ENCODE data around the gene S100A14.

The S100A14 gene

GRCh38 chr1:153616144-153616916 lies at the start of gene S100A14:
TSS of gene S100A14 (minus strand) at chr1:153616325. CDS start at chr1:153615858, 467 bp downstream.
- H3K9me3 ChIP-seq (replicated peaks; ENCODE audit: insufficient read depth, low read length) = no peaks in the 10 kb centered on the region
- H3K9me2 ChIP-seq (replicated peaks; ENCODE audit: insufficient read depth, low read length) = no peaks in the 10 kb centered on the region
- H3K27ac ChIP-seq (ENCODE audit: low read length) = no peak within 1 kb of the TSS
- H3K27me3 ChIP-seq (replicated peaks; ENCODE audit: insufficient read depth, low read length) = no peaks in the 10 kb centered on the region
- no peak within 1 kb of the TSS for H3K4me3 ChIP-seq (ENCODE audit: low read length)
- TF ChIP-seq EZH2 (optimal IDR thresholded peaks at IDR 0.05; ENCODE audit: low read depth, low read length) = no peak
- no peak for TF ChIP-seq CTCF (IDR thresholded peaks at IDR 0.05; ENCODE audit: low read length)
- no peak for TF ChIP-seq EZH2phosphoT487 (IDR thresholded peaks at IDR 0.05; ENCODE audit: low read length)
- no peaks in the 10 kb centered on the region for H3F3A ChIP-seq (ENCODE audit: insufficient read depth, low read length)
- peak within 1 kb of the TSS; percentile 31 for H2AFZ ChIP-seq (ENCODE audit: low read length)
- no peak within 1 kb of the TSS for H3K4me2 ChIP-seq (ENCODE audit: low read depth, low read length)
- H3K79me2 ChIP-seq (ENCODE audit: low read length) = no peaks in the 10 kb centered on the region
- H3K9ac ChIP-seq (ENCODE audit: low read length) = no peak within 1 kb of the TSS
- DNase-seq = no peak
- no peaks in the 10 kb centered on the region for H4K20me1 ChIP-seq (ENCODE audit: insufficient read depth, low read length)
- H3K4me1 ChIP-seq (ENCODE audit: low read length) = no peaks in the 10 kb centered on the region; the same call in 1 of the 2 replicates
- H3K36me3 ChIP-seq (replicated peaks; ENCODE audit: insufficient read depth, low read length) = no peaks in the 10 kb centered on the region

DNA sequence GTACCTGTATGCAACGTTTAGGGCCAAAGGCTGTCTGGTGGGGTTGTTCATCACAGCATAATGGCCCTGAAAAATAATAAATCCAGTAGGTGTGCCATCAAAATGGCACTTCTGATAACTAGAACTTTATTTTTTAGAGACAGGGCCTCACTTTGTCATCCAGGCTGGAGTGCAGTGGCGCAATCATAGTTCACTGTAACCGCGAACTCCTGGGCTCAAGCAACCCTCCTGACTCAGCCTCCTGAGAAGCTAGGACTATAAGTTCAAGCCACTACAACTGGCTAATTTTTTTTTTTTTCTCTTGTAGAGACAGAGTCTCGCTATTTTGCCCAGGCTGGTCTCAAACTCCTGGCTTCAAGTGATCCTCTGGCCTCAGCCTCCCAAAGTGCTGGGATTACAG lies 47.1 kb upstream of the S100A14 start:
- H3K9ac ChIP-seq (ENCODE audit: low read length) = no peak overlapping the region
- H3K9me3 ChIP-seq (replicated peaks; ENCODE audit: insufficient read depth, low read length) = no peaks in the 10 kb centered on the region
- H3K4me2 ChIP-seq (ENCODE audit: low read depth, low read length) = no peak overlapping the region
- H3K79me2 ChIP-seq (ENCODE audit: low read length) = peaks cover 44% of the 10 kb centered on the region
- no peak for DNase-seq
- H4K20me1 ChIP-seq (ENCODE audit: insufficient read depth, low read length) = no peaks in the 10 kb centered on the region
- H3K4me3 ChIP-seq (ENCODE audit: low read length) = no peak overlapping the region
- peaks cover 42% of the 10 kb centered on the region for H3F3A ChIP-seq (ENCODE audit: insufficient read depth, low read length)
- H3K27me3 ChIP-seq (replicated peaks; ENCODE audit: insufficient read depth, low read length) = no peaks in the 10 kb centered on the region
- H3K27ac ChIP-seq (ENCODE audit: low read length) = no peak overlapping the region
- TF ChIP-seq EZH2phosphoT487 (IDR thresholded peaks at IDR 0.05; ENCODE audit: low read length) (no peak), EZH2 (optimal IDR thresholded peaks at IDR 0.05; ENCODE audit: low read depth, low read length) (no peak), CTCF (IDR thresholded peaks at IDR 0.05; ENCODE audit: low read length) (no peak)
- no peak overlapping the region for H2AFZ ChIP-seq (ENCODE audit: low read length)
- peaks cover 47% of the 10 kb centered on the region for H3K36me3 ChIP-seq (replicated peaks; ENCODE audit: insufficient read depth, low read length)
- H3K4me1 ChIP-seq (ENCODE audit: low read length) = 0 out of 2 replicates have a peak, but pooled peaks cover 3% of the 10 kb centered on the region
- no peaks in the 10 kb centered on the region for H3K9me2 ChIP-seq (replicated peaks; ENCODE audit: insufficient read depth, low read length)

- Histone ChIP-seq H3K4me3 (ENCODE audit: low read length) (no peak overlapping the region), H3K9me2 (replicated peaks; ENCODE audit: insufficient read depth, low read length) (no peaks in the 10 kb centered on the region), H3K9ac (ENCODE audit: low read length) (no peak overlapping the region), H3K4me2 (ENCODE audit: low read depth, low read length) (no peak overlapping the region), H3K36me3 (replicated peaks; ENCODE audit: insufficient read depth, low read length) (peaks cover 39% of the 10 kb centered on the region), H3K4me1 (ENCODE audit: low read length) (0 out of 2 replicates have a peak, but pooled peaks cover 6% of the 10 kb centered on the region), H3K27ac (ENCODE audit: low read length) (no peak overlapping the region), H3K79me2 (ENCODE audit: low read length) (peaks cover 35% of the 10 kb centered on the region), H4K20me1 (ENCODE audit: insufficient read depth, low read length) (no peaks in the 10 kb centered on the region), H2AFZ (ENCODE audit: low read length) (no peak overlapping the region), H3K27me3 (replicated peaks; ENCODE audit: insufficient read depth, low read length) (no peaks in the 10 kb centered on the region), H3F3A (ENCODE audit: insufficient read depth, low read length) (peaks cover 42% of the 10 kb centered on the region), H3K9me3 (replicated peaks; ENCODE audit: insufficient read depth, low read length) (no peaks in the 10 kb centered on the region)
- no peak for DNase-seq
- TF ChIP-seq EZH2 (optimal IDR thresholded peaks at IDR 0.05; ENCODE audit: low read depth, low read length) = no peak
- no peak for TF ChIP-seq CTCF (IDR thresholded peaks at IDR 0.05; ENCODE audit: low read length)
Observed at GRCh38 chr1:153662269-153662668, 46.1 kb upstream of the S100A14 start.

Data from MM.1S (cell line).